Subcutaneous adipose tissue (tissue), 4 donors: ENCODE results near the gene ZNFX1. TPM values are rescaled to one million over a fixed set of nuclear protein-coding genes. Genes with fewer than 3 reads are reported as not detected.

ENCODE experiments used
- total RNA-seq, 4 donors: library from RNA; depleted of rRNA; stranded (reverse); fragments of >200 nt; gene quantifications; one replicate each; pipeline ENCODE4 v1.1.0, GENCODE V29; 2016
- TF ChIP-seq, protein P1 (sequence below): fragments of 450-650 bp; IDR thresholded peaks from one replicate; pipeline ENCODE4 v1.5.1; 2016; ENCODE audit warnings: low read depth, mild to moderate bottlenecking, control low read depth, antibody characterized with exemption, moderate library complexity

The ZNFX1 gene
- total RNA-seq, 4 donors from 2014 or later, result 35.2 to 46.2 (median 40.0) TPM

DNA sequence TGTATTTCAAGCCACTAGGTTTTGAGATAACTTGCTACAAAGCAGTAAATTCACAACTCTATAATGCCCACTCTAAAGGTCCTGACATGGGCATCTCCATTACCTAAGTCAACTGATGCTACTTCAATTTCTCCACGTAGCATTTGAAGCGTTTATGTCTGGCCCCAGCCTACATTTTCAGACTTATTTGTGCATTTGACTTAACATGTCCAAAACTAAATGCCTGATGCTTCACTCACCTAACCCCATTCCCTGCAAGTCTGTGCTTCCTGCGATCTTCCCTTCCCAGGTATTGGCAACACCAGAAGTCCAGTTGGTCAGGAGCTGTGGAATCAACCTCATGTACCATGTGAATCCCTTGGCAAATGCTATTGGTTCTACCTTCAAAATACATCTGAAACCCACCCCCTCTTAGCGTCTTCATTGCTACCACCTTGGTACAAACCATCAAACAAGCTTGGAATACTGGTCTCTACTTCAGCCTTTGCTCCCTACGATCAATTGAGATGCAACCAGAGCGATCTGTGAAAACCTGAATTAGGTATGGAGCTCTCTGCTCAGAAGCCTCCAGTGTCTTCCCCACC, 12.8 kb upstream of the ZNFX1 start:
- TF ChIP-seq, protein P1, sequence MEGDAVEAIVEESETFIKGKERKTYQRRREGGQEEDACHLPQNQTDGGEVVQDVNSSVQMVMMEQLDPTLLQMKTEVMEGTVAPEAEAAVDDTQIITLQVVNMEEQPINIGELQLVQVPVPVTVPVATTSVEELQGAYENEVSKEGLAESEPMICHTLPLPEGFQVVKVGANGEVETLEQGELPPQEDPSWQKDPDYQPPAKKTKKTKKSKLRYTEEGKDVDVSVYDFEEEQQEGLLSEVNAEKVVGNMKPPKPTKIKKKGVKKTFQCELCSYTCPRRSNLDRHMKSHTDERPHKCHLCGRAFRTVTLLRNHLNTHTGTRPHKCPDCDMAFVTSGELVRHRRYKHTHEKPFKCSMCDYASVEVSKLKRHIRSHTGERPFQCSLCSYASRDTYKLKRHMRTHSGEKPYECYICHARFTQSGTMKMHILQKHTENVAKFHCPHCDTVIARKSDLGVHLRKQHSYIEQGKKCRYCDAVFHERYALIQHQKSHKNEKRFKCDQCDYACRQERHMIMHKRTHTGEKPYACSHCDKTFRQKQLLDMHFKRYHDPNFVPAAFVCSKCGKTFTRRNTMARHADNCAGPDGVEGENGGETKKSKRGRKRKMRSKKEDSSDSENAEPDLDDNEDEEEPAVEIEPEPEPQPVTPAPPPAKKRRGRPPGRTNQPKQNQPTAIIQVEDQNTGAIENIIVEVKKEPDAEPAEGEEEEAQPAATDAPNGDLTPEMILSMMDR, result no peak

DNA sequence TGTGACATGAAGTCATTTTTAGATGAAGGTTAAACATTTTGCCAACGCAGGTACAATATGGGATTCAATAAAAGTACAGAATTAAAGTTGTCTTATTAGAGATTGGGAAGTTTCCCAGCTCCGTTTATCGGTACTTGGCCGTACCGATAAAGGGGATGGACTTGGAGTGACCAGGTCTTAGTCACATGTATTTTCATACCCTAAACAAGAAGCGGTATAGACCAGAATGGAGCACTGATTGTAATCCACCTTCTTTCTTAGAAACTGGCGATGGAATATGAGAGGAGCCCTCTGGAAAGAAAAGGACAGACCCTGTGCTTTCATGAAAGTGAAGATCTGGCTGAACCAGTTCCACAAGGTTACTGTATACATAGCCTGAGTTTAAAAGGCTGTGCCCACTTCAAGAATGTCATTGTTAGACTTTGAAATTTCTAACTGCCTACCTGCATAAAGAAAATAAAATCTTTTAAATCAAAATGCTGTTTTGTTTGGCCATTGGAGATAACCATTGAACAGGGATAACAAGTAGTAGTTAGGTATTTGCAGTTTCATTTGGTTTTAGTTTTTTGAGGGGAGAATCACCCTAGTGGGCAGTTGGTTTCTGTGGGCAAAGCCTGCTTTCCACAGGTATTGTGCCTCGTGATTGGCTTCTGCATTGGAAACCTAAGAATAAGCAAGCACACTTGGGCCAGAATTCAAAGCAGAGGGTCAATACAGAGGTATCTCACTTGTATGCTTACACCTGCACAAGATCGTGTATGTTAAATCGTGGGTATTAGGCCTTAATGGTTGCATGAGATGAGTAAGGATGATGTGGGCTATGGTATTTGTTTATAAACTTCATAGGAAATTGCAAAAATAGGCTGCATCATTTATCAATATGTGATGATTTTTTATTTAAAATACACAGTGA, 11.2 kb upstream of the ZNFX1 start:
- TF ChIP-seq, protein P1, result no peak

DNA sequence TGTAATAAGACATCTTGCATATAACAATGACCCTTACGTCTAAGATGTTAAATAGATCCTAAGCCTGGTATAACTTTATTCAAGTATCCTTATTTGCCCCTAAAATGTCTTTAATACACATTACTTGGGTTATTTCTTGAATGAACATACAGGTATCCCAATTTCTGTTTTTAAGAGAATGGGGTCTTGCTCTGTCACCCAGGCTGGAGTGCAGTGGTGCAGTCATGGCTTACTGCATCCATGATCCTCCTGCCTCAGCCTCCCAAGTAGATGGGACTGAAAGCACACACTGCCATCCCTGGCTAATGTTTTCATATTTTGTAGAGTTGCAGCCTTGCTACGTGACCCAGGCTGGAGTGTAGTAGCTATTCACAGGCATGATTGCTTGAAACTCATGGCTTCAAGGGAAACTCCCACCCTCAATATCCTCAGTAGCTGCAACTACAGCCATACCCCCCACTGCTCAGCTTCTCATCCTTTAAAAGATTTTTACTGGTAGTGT, 10.4 kb upstream of the ZNFX1 start:
- TF ChIP-seq, protein P1, result no peak

DNA sequence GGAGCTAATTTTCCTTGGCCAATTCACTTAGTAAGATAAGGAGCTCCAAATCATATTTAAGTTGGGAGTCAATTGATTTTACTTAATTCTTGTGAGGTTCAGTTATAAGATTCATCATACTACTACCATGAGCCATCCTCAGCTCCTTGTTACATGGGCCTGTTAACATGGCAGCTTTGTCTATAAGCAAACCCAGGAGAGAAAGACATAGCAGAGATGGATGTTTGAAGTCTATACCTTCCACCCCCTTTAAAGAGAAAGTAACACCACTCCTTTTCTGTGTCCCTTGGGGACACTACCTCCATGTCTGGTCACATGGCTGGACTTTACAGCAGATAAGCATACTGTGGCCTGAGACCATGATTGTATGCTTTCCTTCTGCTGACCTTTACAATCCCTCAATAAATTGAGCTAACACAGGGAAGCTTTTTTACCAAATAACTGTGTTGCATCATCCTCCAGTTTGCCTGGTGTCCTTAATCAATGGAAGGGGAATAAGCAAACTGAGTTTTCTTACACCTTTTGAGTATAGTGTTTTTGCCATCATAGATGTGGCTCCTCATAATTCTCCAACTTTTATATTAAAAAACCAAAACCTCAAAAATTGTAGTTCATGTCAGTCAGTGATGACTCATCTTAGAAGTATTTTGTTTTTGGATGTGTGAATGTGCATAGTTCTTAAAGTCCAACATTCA, 9.8 kb upstream of the ZNFX1 start:
- TF ChIP-seq, protein P1, result no peak

DNA sequence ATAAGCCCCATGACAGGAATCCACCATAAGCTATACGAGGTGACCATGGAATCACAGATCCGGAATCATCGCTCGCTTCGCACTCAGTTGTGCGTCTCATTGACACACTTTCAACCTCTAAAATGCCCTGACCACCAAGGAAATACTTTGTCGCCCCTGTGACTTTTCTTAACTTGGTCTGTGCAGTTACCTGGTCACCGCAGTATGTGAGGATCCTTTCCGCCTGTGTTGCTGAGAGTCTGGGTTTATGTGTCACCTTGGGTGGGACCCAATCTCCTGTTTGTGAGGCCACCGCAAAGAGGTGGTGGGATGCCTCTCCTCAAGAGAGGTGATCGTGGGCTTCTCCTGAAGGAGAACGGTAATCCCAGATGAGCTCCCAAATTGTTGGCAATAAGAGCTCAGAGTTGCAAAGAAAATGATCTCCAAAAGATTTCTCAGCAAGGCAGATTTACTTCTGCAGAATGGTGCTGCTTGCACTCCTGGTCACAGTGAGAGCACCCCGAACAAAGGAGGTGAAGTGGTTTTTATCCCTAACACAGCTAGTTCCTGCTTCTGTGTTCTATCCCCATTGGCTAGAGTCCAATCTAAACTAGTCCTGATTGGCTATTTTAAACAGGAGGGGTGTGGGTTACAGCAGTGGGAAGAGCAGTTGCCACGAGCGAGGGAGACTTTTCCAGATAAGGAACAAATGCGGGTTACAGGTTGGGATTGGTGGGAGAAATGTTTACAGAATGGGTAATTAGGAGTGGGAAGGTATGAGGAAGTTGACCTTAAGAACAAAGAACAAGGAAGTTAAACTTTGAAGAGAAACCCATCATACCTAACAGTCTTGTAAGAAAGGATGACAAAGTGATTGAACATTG, 9.1 kb upstream of the ZNFX1 start:
- TF ChIP-seq, protein P1, result no peak

DNA sequence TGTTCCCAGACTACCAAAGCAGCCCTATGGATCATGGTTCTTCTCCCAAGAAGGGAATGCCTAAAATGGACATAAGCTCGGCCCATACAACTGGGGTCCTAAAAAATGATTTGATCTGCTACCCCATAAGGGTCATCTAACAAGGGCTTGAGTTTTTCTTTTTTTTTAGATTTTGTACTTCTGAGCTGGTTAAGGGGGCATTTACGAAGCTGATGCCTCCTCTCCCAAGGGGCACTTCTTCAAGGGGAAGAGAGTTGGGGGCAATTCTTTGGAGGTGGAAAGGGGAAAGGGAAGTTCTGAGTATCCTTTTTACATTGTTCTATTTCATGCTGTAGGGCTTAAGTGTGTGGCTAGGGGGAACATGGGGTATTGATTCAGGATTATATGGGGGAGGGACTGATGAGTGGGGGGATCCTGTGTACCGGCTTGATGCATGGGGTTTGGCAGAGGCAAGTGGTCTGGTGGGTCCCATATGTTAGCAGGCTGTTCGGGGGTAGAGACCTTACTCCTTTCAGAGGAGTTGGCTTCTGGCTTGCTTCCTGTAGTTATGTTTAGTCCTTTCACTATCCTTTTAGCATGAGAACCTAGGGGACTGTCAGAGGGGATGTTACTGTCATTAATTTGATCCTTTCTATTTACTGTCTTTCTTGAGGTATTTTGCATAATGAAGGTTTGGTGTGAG, 8.1 kb upstream of the ZNFX1 start:
- TF ChIP-seq, protein P1, result no peak
